ENCODE data around the gene RPL21. TPM values are rescaled to one million over a fixed set of nuclear protein-coding genes. Genes with fewer than 3 reads are reported as not detected.

RPL21 gene
- total RNA-seq, 1 donor from 2014 or later = 2,072 TPM

GRCh38 chr13:27203854-27204253 is 47.5 kb upstream of the RPL21 start:
- Histone ChIP-seq H4K20me1 (ENCODE audit: low read depth) (no peaks in the 10 kb centered on the region), H3K27me3 (no peaks in the 10 kb centered on the region), H3K4me2 (no peak overlapping the region), H3K9me3 (ENCODE audit: low read depth) (no peaks in the 10 kb centered on the region), H3K36me3 (no peaks in the 10 kb centered on the region), H3K9ac (no peak overlapping the region), H3K27ac (no peak overlapping the region), H3F3A (ENCODE audit: low read depth) (no peaks in the 10 kb centered on the region), H3K4me1 (no peaks in the 10 kb centered on the region), H3K79me2 (ENCODE audit: low read depth) (no peaks in the 10 kb centered on the region), H2AFZ (replicated peaks) (no peak overlapping the region), H3K4me3 (no peak overlapping the region)
- peaks cover 2% of the 10 kb centered on the region for H3K27me3 Mint-ChIP-seq (ENCODE audit: insufficient read depth, low read depth)
- no peaks in the 10 kb centered on the region for H3K4me1 Mint-ChIP-seq
- no peaks in the 10 kb centered on the region for H3K9me3 Mint-ChIP-seq
- DNase-seq (ENCODE audit: low spot score) = no peak
- H3K27ac Mint-ChIP-seq = no peak overlapping the region
- no peaks in the 10 kb centered on the region for H3K36me3 Mint-ChIP-seq
- TF ChIP-seq CTCF (IDR thresholded peaks at IDR 0.05) (no peak), EZH2phosphoT487 (IDR thresholded peaks at IDR 0.05) (no peak), EZH2 (IDR thresholded peaks at IDR 0.05) (no peak)
- H3K4me3 Mint-ChIP-seq = no peak overlapping the region

DNA sequence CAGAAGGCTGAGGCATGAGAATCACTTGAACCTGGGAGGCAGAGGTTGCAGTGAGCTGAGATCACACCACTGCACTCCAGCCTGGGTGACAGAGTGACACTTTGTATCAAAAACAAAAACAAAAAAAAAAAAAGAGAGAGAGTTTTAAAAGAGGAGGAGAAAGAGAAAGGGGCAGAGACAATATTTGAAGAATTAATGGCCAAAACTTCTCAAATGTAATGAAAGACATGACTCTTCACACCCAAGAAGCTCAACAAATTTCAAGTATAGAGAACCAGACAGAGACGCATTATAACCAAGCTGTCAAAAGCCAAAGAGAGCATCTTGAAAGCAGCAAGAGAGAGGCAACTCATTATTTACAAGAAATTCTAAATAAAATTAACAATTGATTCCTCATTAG is 42.8 kb upstream of the RPL21 start:
- Histone ChIP-seq H3F3A (ENCODE audit: low read depth) (no peaks in the 10 kb centered on the region), H3K4me2 (no peak overlapping the region), H3K79me2 (ENCODE audit: low read depth) (no peaks in the 10 kb centered on the region), H3K9ac (no peak overlapping the region), H3K27ac (no peak overlapping the region), H4K20me1 (ENCODE audit: low read depth) (no peaks in the 10 kb centered on the region), H3K9me3 (ENCODE audit: low read depth) (no peaks in the 10 kb centered on the region), H3K36me3 (no peaks in the 10 kb centered on the region), H3K27me3 (no peaks in the 10 kb centered on the region), H3K4me1 (no peaks in the 10 kb centered on the region), H2AFZ (replicated peaks) (no peak overlapping the region), H3K4me3 (no peak overlapping the region)
- Mint-ChIP-seq H3K27me3 (ENCODE audit: insufficient read depth, low read depth) (peaks cover 5% of the 10 kb centered on the region), H3K9me3 (peaks cover 3% of the 10 kb centered on the region), H3K36me3 (peaks cover 6% of the 10 kb centered on the region), H3K4me3 (no peak overlapping the region), H3K4me1 (no peaks in the 10 kb centered on the region), H3K27ac (no peak overlapping the region)
- no peak for TF ChIP-seq EZH2 (IDR thresholded peaks at IDR 0.05)
- no peak for TF ChIP-seq EZH2phosphoT487 (IDR thresholded peaks at IDR 0.05)
- no peak for TF ChIP-seq CTCF (IDR thresholded peaks at IDR 0.05)
- DNase-seq (ENCODE audit: low spot score) = no peak

GRCh38 chr13:27211271-27211670 is 40.1 kb upstream of the RPL21 start:
- Histone ChIP-seq H2AFZ (replicated peaks) (no peak overlapping the region), H3K9ac (no peak overlapping the region), H3K27me3 (no peaks in the 10 kb centered on the region), H3K4me2 (no peak overlapping the region), H3K36me3 (no peaks in the 10 kb centered on the region), H4K20me1 (ENCODE audit: low read depth) (no peaks in the 10 kb centered on the region), H3K4me1 (no peaks in the 10 kb centered on the region), H3K4me3 (no peak overlapping the region), H3K79me2 (ENCODE audit: low read depth) (no peaks in the 10 kb centered on the region), H3F3A (ENCODE audit: low read depth) (no peaks in the 10 kb centered on the region), H3K27ac (no peak overlapping the region), H3K9me3 (ENCODE audit: low read depth) (no peaks in the 10 kb centered on the region)
- H3K36me3 Mint-ChIP-seq = peaks cover 6% of the 10 kb centered on the region
- no peaks in the 10 kb centered on the region for H3K4me1 Mint-ChIP-seq
- TF ChIP-seq EZH2 (IDR thresholded peaks at IDR 0.05) = no peak
- TF ChIP-seq EZH2phosphoT487 (IDR thresholded peaks at IDR 0.05) = no peak
- no peak for TF ChIP-seq CTCF (IDR thresholded peaks at IDR 0.05)
- H3K27me3 Mint-ChIP-seq (ENCODE audit: insufficient read depth, low read depth) = peaks cover 4% of the 10 kb centered on the region
- H3K9me3 Mint-ChIP-seq = peaks cover 3% of the 10 kb centered on the region
- no peak overlapping the region for H3K4me3 Mint-ChIP-seq
- no peak for DNase-seq (ENCODE audit: low spot score)
- H3K27ac Mint-ChIP-seq = no peak overlapping the region

Measured in neural progenitor cell (in vitro differentiated cells).